GM21723 (cell line): ENCODE data around the gene GSTA4.
"Not testable (repeated sequence)": the region's sequence is repeated elsewhere in the genome, so short reads cannot be mapped to it uniquely, and the experiment has no call there.

Experiments used
- ATAC-seq: cut with Tn5 transposase; IDR thresholded peaks from one replicate; pipeline ENCODE4 v1.9.1; 2021; ENCODE audit warnings: mild to moderate bottlenecking, moderate library complexity; ENCODE audit not compliant: unreplicated experiment

GSTA4 gene

DNA sequence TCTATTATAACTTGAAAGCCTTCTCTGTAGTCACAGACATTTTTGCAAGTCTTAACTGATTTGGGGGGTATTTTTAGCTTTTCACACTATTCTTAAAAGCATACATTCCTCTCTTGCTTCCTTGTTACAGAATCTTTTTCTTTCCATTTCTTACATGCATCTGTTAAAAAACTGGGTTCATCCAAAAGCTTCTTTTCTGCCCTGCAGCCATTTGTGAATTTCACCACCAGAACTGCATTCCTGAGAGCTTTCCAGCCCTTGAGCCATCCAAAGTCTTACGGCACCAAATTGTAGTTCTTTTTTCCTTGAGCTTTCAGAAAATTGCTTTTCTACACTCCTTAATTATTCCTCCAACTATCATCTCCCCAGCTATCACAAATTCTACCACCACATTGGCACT lies 19.7 kb upstream of the GSTA4 start:
- ATAC-seq, result no peak

GRCh38 chr6:53014063-53014462 lies 19.0 kb upstream of the GSTA4 start:
- no peak for ATAC-seq

DNA sequence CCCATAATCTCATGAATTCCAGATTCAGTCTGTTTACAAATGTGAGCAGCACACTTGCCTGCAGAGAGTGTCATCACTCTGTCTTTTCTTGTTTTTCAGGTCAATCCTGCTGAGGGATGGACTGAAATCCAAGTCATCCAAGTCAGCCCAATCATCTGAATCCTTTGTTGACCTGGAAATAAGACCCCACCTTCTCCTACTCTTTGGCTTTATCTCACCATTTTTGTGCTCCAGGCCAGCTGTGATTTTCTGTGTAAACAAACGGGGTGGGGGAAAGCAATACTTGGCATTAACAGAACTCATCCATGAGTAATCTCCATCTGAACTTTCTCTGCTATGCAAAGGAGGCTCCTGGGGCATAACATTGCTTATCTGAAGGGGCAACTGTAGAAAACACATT lies 16.9 kb upstream of the GSTA4 start:
- ATAC-seq, result no peak

DNA sequence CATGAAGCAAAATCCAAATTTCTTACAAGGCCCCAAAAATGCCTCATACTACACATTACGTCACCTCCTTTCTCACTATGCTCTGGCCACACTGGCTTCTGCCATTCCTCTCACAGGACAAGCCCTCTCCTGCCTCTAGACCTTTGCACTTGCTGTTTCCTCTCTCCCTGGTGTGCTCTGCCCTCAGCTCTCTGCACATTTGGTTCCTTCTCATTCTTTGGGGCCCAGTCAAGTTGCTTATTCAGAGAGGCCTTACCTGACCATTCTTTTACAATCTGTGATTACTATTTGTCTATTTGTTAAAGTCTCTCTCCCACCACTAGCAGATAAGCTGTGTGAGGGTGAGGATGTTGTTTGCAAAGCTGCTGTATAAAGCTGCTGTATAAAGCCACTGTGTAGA lies 15.4 kb upstream of the GSTA4 start:
- ATAC-seq, result no peak

GRCh38 chr6:53009511-53009910 lies 14.4 kb upstream of the GSTA4 start:
- ATAC-seq, result no peak

DNA sequence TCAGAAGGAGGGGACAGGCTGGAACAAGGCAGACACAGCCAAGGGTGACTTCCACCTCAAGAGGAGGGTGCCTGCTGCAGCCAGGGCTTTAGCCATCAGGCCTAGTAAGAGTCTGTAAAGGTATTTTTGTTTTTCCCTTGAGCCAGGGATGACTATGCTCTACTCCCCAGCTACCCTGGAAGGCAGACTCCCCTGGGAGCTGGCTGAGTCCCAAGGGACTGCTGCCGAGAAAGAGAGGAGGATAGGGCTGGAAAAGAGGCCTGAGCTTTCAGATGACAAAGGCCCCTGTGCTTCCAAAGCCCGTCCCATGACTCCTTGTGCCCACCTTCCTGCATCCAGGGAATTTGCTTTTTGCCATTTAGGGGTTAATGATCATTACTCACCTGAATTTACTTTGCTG lies 14.0 kb upstream of the GSTA4 start:
- ATAC-seq, result no peak

GRCh38 chr6:53008192-53008687 lies 13.2 kb upstream of the GSTA4 start:
- not testable (repeated sequence) for ATAC-seq

DNA sequence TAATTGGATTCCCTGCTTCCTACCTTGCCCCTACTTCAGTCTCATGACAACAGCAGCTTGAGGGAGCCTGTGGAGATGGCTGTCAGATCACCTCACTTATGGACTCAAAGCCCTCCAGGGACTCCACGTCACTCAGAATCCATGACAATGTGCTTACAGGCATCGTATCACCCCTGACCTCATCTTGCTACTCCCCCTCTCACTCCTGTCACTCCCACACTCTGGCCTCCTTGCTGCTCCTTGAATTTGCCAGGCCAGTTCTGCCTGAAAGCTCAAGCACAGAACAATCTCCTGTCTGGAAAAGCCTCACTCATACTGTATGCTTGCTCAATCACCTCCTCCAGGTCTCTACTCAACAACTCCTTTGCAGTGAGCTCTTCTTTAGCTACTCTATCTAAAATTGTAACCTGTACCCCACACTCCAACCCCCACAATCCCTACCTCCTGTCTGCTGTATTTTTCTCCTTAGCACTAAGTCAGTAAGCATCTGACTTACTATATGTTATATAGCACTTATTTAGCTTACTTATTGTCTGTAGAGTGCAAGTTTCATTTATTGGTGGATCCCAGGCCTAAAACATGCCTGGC lies 10.7 kb upstream of the GSTA4 start:
- no peak for ATAC-seq

DNA sequence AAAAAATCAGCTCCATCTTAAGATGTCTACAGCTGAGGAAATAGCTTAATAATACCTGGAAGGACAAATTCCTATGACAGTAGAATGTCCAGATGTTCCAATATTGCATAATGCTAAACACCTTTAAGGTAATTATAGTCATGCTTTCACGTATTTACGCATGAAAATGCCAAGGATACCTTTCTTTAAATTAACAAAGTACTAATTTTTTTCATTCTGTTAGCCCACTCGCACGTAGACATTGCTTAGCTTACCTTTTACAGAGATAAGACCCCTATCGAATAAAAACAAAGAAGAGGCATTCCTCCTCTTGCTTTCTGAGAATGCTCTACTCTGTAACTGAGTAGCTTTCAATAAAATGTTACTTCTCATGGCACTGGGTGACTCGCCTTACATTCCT lies 4.4 kb upstream of the GSTA4 start:
- no peak for ATAC-seq

DNA sequence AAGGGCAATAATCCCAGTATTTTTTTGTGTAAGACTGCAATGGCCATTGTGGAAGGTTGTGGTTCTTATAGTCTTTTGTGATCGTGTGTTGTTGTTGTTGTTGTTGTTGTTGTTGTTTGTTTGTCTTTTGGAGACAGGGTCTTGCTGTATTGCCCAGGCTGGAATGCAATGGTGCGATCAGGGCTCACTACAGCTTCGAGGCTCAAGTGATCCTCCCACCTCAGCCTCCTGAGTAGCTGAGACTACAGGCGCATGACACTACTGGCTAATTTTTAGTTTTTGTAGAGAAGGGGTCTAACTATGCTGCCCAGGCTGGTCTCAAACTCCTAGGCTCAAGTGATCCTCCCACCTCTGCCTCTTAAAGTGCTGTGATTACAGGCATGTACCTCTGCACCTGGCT lies 3.5 kb upstream of the GSTA4 start:
- ATAC-seq, result no peak

DNA sequence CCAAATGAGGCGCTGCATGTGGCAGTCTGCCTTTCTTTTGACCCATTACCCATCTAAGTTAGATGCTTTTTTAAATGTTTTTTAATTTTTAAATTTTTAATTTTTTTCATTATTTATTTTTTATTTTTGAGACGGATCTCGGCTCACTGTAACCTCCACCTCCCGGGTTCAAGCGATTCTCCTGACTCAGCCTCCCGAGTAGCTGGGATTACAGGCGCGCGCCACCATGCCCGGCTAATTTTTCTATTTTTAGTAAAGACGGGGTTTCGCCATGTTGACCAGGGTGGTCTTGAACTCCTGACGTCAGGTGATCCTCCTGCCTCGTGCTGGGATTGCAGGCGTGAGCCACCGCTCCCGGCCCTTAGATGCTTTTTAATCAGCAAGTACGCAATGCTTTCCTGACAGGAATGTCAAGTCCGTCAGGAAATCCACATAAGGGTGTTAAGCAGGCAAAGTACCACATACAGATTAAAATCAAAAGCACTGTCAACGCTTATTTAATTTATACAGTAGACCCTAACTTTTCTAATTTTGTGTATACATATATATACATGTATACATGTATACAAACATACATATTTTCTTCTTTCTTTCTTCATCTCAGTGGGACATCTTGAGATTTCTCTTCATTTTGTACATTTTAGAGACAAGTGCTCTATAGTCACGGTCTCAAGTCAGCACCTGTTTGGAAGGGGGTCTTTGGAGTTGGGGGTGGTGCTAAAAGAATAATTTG lies 995 bp upstream of the GSTA4 start:
- no peak for ATAC-seq

DNA sequence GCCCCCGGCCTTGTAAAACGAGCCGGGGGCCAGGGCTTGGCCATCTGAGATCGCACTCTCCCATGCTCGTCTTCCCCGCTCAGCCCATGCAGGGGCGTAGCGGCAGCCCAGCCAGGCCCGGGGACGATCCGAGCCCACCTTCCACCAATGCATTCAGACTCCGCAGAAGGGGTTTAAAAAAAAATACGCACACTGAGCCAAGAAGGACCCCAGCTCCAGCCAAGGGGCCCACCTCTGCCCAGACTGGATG lies 320 bp downstream of the GSTA4 start:
- peak; percentile 37 for ATAC-seq

GRCh38 chr6:52994031-52994838 lies 849 bp downstream of the GSTA4 start:
- peak; percentile 6 for ATAC-seq

DNA sequence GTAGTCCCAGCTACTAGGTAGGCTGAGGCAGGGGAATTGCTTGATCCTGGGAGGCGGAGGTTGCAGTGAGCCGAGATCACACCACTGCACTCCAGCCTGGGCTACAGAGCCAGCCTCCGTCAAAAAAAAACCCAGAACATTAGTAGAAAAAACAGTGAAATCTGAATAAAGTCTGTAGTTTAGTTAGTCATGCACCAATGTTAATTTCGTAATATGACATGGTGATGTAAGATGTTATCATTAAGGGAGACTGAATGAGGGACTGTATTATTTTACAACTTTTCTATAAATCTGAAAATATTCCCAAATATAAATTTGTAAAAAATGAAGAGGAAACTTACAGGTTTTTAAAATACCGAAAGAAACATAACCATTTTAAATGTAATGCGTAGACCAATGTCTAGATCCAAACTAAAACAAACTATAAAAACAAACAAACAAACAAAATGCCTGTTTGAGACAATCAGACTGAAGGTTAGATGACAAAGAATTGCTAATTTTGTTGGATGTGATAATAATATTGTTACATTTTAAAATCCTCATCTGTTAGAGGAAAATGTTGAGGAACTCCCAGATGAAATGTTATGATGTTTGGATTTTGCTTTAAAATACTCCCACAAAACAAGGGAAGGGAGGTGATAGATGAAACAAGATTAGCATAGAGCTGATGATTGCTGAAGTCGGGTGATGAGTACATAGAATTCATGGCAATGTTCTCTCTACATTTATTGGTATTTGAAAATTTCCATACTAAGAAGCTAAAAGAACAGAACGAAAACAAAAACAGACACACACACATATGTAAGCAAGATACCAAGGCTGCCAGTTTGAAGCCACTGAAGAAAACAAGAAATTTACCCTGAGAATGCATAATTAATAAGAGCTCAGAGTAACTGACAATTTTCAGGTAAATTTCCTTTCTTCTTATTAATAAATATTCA lies 1.8 kb downstream of the GSTA4 start:
- no peak for ATAC-seq

GRCh38 chr6:52990342-52990741 lies 4.7 kb downstream of the GSTA4 start:
- ATAC-seq, result no peak

DNA sequence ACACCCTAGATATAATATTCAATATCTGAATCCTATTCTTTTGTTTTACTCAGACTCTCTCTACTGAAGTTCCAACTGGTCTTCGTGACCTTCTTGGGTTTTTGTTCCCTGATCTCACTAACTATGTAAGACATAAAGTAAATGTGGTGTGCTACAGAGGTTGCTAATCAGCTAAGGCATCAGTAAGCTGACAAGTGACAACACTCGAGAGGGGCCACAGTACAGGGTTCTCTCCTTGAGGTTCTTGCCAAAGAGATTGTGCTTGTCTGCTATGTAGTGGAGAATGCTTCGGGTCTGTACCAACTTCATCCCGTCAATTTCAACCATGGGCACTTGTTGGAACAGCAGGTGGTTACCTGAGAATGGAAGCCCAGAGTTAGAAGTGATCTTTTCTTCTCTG lies 9.9 kb downstream of the GSTA4 start:
- no peak for ATAC-seq

- ATAC-seq, result peak; percentile 80
Measured at GRCh38 chr6:52984247-52984646, 10.8 kb downstream of the GSTA4 start.

GRCh38 chr6:52983159-52983848 lies 11.8 kb downstream of the GSTA4 start:
- ATAC-seq, result no peak

- ATAC-seq, result no peak
Measured at GRCh38 chr6:52982680-52983079, 12.4 kb downstream of the GSTA4 start.

GRCh38 chr6:52981222-52981900 lies 13.7 kb downstream of the GSTA4 start:
- ATAC-seq, result no peak
